HepG2 (cell line): ENCODE data around the gene C2CD3. TPM values are rescaled to one million over a fixed set of nuclear protein-coding genes. Genes with fewer than 3 reads are reported as not detected.

ENCODE experiments used
- ATAC-seq: fragments of 200-7000 bp; cut with Tn5 transposase; 3 replicates; pipeline ENCODE4 v1.9.1; 2020; ENCODE audit warnings: mild to moderate bottlenecking, moderate library complexity
- BruUV-seq: library from RNA; stranded (reverse); fragments of 400-500 nt; replicated peaks from 2 replicates; lab custom pipeline; 2021; lab: Mats Ljungman, UMichigan
- CTCF ChIA-PET: fragments of 300-600 bp; formaldehyde crosslinking; extraction: SDS; loops from one replicate; lab custom pipeline; 2021; ENCODE audit warnings: low total read pairs, inconsistent platforms, low intra/inter-chr PET ratio; lab: Yijun Ruan, JAX
- POLR2A ChIA-PET: fragments of 350-600 bp; sonication (Branson Sonifier 250); formaldehyde crosslinking; loops from one replicate; lab custom pipeline; 2020; ENCODE audit warnings: antibody characterized with exemption, inconsistent platforms; lab: Yijun Ruan, JAX
- DNase-seq: peaks from one replicate; pipeline ENCODE4 v3.0.0-alpha.2; 2015; ENCODE audit warnings: low spot score
- FAIRE-seq: peaks from 3 replicates; lab custom pipeline; 2011; peaks lifted over from hg19 to GRCh38; lab: Jason Lieb, UNC
- H2AFZ ChIP-seq: one replicate; pipeline ENCODE4 v1.6.1; 2011; ENCODE audit warnings: low read length, inconsistent platforms
- H3K27ac ChIP-seq: fragments of 300-600 bp; 3 replicates; pipeline ENCODE4 v1.8.0; 2011; ENCODE audit warnings: mixed run types, mild to moderate bottlenecking, mixed read lengths, low read length, inconsistent platforms; ENCODE audit not compliant: insufficient read depth; ENCODE audit errors: extremely low read length
- H3K27me3 ChIP-seq, 2 experiments: fragments of 200-600 bp in 1 of 2; 2 replicates in 1 of 2; 3 replicates in 1 of 2; pipeline versions ENCODE4 v1.6.0 to v1.8.0; 2011; ENCODE audit warnings: low read length in 2 of 2, mild to moderate bottlenecking in 2 of 2, moderate library complexity in 2 of 2, inconsistent platforms in 1 of 2; ENCODE audit not compliant: insufficient read depth in 2 of 2, control insufficient read depth in 1 of 2
- H3K36me3 ChIP-seq, 2 experiments: fragments of 200-600 bp in 1 of 2; replicated peaks in 1 of 2; 2 replicates in 1 of 2; 3 replicates in 1 of 2; pipeline versions ENCODE4 v1.5.1 to v1.8.0; 2011; ENCODE audit warnings: low read length in 2 of 2, inconsistent platforms in 1 of 2; ENCODE audit not compliant: insufficient read depth in 2 of 2, control insufficient read depth in 1 of 2
- H3K4me1 ChIP-seq: 2 replicates; pipeline ENCODE4 v1.5.1; 2012; ENCODE audit warnings: low read length, inconsistent platforms; ENCODE audit not compliant: insufficient read depth
- H3K4me2 ChIP-seq: 2 replicates; pipeline ENCODE4 v1.6.0; 2011; ENCODE audit warnings: low read depth, low read length, inconsistent platforms
- H3K4me3 ChIP-seq, 3 experiments: fragments of 200-600 bp in 1 of 3; sonication (generic), shearing (Covaris generic) in 1 of 3; replicated peaks in 1 of 3; 2 replicates each; pipeline ENCODE4 v1.5.1; 2011 to 2016; ENCODE audit warnings: low read length in 3 of 3, inconsistent platforms in 2 of 3, low read depth in 2 of 3, mild to moderate bottlenecking in 2 of 3, control low read depth in 1 of 3, mixed read lengths in 1 of 3; ENCODE audit not compliant: insufficient read depth in 1 of 3
- H3K79me2 ChIP-seq: one replicate; pipeline ENCODE4 v1.6.1; 2011; ENCODE audit warnings: low read length, inconsistent platforms; ENCODE audit not compliant: insufficient read depth
- H3K9ac ChIP-seq: 2 replicates; pipeline ENCODE4 v1.6.0; 2011; ENCODE audit warnings: mild to moderate bottlenecking, low read depth, low read length, inconsistent platforms; ENCODE audit not compliant: insufficient read depth
- H3K9me3 ChIP-seq: 2 replicates; pipeline ENCODE4 v1.5.1; 2012; ENCODE audit warnings: mild to moderate bottlenecking, low read length
- H4K20me1 ChIP-seq: 2 replicates; pipeline ENCODE4 v1.6.0; 2011; ENCODE audit warnings: inconsistent platforms, mild to moderate bottlenecking, low read length, moderate library complexity; ENCODE audit not compliant: insufficient read depth
- AFF4 ChIP-seq: sonication (generic); formaldehyde crosslinking; IDR thresholded peaks from 2 replicates; pipeline ENCODE4 v1.4.0; 2020; ENCODE audit warnings: missing genetic modification reagents
- CENPT ChIP-seq: sonication (generic); formaldehyde crosslinking; IDR thresholded peaks from 2 replicates; pipeline ENCODE4 v1.8.0; 2022; ENCODE audit warnings: low read depth, mild to moderate bottlenecking, moderate library complexity, missing genetic modification reagents
- FOXM1 ChIP-seq: sonication (generic); formaldehyde crosslinking; IDR thresholded peaks from 2 replicates; pipeline ENCODE4 v1.5.0; 2020; ENCODE audit warnings: missing genetic modification reagents
- MAFK ChIP-seq, 2 experiments: IDR thresholded peaks in 1 of 2; conservative IDR thresholded peaks in 1 of 2; 2 replicates each; pipeline ENCODE4 v1.6.1; 2011; ENCODE audit warnings: improper control_type of control experiment in 2 of 2, low read length in 2 of 2
- NAIF1 ChIP-seq: sonication (generic); formaldehyde crosslinking; IDR thresholded peaks from 2 replicates; pipeline ENCODE4 v1.5.0; 2020; ENCODE audit warnings: mild to moderate bottlenecking, missing genetic modification reagents, borderline replicate concordance
- POLR2AphosphoS2 ChIP-seq: IDR thresholded peaks from 2 replicates; pipeline ENCODE4 v1.6.1; 2011; ENCODE audit warnings: low read depth, low read length, improper control_type of control experiment
- ZNF605 ChIP-seq: sonication (generic); formaldehyde crosslinking; IDR thresholded peaks from 2 replicates; pipeline ENCODE4 v1.8.0; 2022; ENCODE audit warnings: mild to moderate bottlenecking, missing genetic modification reagents
- ZNF724P ChIP-seq: sonication (generic); formaldehyde crosslinking; IDR thresholded peaks from 2 replicates; pipeline ENCODE4 v1.8.0; 2022; ENCODE audit warnings: missing genetic modification reagents, borderline replicate concordance
- ZNF770 ChIP-seq: sonication (generic); formaldehyde crosslinking; IDR thresholded peaks from 2 replicates; pipeline ENCODE4 v1.5.0; 2020; ENCODE audit warnings: mild to moderate bottlenecking, missing genetic modification reagents
- WGBS: methylation state at CpG from one replicate; pipeline ENCODE4 v1.1.6; 2017; ENCODE audit warnings: low lambda C conversion rate; 5-methylcytosine and 5-hydroxymethylcytosine counted together
- in situ Hi-C: cut with HindIII; loops from 2 replicates; pipeline ENCODE4 v1.10.0; 2017; ENCODE audit warnings: low pct_unique_long_range_greater_than_20kb; ENCODE audit not compliant: extremely low pct_ligation_motif_present
- intact Hi-C: fragments of 100-400 bp; cut with micrococcal nuclease; formaldehyde crosslinking; loops from one replicate; pipeline ENCODE4 v1.10.0; 2022; ENCODE audit not compliant: unreplicated experiment
- polyA plus RNA-seq, 8 experiments: library from polyadenylated mRNA; depleted of rRNA in 3 of 8; stranded (reverse) in 7 of 8; unstranded in 1 of 8; fragments of >200 nt; fragmentation: Illumina TruSeq in 4 of 8; extraction: Trizol in 4 of 8; gene quantifications; 2 replicates each; pipeline versions ENCODE4 v1.2.1 to v1.2.3, GENCODE V29; 2011 to 2016; ENCODE audit warnings: low read depth in 4 of 8, missing spikeins in 1 of 8, mixed read lengths in 1 of 8; ENCODE audit not compliant: insufficient read depth in 1 of 8
- total RNA-seq, 5 experiments: library from RNA; depleted of rRNA; stranded (reverse); fragments of >200 nt; fragmentation: Illumina TruSeq; extraction: Trizol; gene quantifications; 2 replicates each; pipeline ENCODE4 v1.2.3, GENCODE V29; 2016; ENCODE audit warnings: low read depth in 1 of 5
- TF ChIP-seq, protein P1 (sequence below): IDR thresholded peaks from 2 replicates; pipeline ENCODE4 v1.6.1; 2016; ENCODE audit warnings: mild to moderate bottlenecking
- TF ChIP-seq, protein P2 (sequence below): sonication (generic); formaldehyde crosslinking; IDR thresholded peaks from 2 replicates; pipeline ENCODE4 v1.4.0; 2020; ENCODE audit warnings: missing genetic modification reagents, borderline replicate concordance
- TF ChIP-seq, protein P3 (sequence below): sonication (generic); formaldehyde crosslinking; IDR thresholded peaks from 2 replicates; pipeline ENCODE4 v1.4.0; 2020; ENCODE audit warnings: missing genetic modification reagents

Gene C2CD3
- total and polyA plus RNA-seq, 2 of the 13 experiments (the other 11 are each of a cell fraction or from before 2014, with no cell fraction given) = 5.5 to 6.4 TPM

GRCh38 chr11:74077193-74077592, 93.6 kb downstream of the C2CD3 start:
- H3K4me3 ChIP-seq = no peak overlapping the region
- H3K36me3 ChIP-seq = peaks cover 3 to 21% of the 10 kb centered on the region in 2 experiments; a peak in 4 of 5 replicates
- in situ Hi-C loops = no loop called here
- no peak for FAIRE-seq
- intact Hi-C loops = no loop called here
- ChIA-PET POLR2A (no interaction called here), CTCF (no interaction called here)
- ATAC-seq = no peak
- no peaks in the 10 kb centered on the region for H4K20me1 ChIP-seq
- H3K79me2 ChIP-seq = no peaks in the 10 kb centered on the region
- DNase-seq = no peak
- no peak overlapping the region for H3K4me2 ChIP-seq
- no peak overlapping the region for H3K27ac ChIP-seq
- TF ChIP-seq ZNF724P (CRISPR knock-in tag) = no peak
- TF ChIP-seq MAFK (conservative IDR thresholded peaks at IDR 0.05 in 1 of 2, IDR thresholded peaks at IDR 0.05 in 1 of 2; ENCODE audit: low read length in 2 of 2) = no peak
- TF ChIP-seq CENPT (CRISPR knock-in tag) = no peak
- TF ChIP-seq, protein P1, sequence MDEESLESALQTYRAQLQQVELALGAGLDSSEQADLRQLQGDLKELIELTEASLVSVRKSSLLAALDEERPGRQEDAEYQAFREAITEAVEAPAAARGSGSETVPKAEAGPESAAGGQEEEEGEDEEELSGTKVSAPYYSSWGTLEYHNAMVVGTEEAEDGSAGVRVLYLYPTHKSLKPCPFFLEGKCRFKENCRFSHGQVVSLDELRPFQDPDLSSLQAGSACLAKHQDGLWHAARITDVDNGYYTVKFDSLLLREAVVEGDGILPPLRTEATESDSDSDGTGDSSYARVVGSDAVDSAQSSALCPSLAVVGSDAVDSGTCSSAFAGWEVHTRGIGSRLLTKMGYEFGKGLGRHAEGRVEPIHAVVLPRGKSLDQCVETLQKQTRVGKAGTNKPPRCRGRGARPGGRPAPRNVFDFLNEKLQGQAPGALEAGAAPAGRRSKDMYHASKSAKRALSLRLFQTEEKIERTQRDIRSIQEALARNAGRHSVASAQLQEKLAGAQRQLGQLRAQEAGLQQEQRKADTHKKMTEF (CRISPR knock-in tag) = no peak
- TF ChIP-seq FOXM1 (CRISPR knock-in tag) = no peak
- TF ChIP-seq ZNF770 (CRISPR knock-in tag) = no peak
- no peak for TF ChIP-seq POLR2AphosphoS2
- TF ChIP-seq NAIF1 (CRISPR knock-in tag) = no peak
- TF ChIP-seq, protein P2, sequence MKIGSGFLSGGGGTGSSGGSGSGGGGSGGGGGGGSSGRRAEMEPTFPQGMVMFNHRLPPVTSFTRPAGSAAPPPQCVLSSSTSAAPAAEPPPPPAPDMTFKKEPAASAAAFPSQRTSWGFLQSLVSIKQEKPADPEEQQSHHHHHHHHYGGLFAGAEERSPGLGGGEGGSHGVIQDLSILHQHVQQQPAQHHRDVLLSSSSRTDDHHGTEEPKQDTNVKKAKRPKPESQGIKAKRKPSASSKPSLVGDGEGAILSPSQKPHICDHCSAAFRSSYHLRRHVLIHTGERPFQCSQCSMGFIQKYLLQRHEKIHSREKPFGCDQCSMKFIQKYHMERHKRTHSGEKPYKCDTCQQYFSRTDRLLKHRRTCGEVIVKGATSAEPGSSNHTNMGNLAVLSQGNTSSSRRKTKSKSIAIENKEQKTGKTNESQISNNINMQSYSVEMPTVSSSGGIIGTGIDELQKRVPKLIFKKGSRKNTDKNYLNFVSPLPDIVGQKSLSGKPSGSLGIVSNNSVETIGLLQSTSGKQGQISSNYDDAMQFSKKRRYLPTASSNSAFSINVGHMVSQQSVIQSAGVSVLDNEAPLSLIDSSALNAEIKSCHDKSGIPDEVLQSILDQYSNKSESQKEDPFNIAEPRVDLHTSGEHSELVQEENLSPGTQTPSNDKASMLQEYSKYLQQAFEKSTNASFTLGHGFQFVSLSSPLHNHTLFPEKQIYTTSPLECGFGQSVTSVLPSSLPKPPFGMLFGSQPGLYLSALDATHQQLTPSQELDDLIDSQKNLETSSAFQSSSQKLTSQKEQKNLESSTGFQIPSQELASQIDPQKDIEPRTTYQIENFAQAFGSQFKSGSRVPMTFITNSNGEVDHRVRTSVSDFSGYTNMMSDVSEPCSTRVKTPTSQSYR (CRISPR knock-in tag) = no peak
- no peak for TF ChIP-seq ZNF605 (CRISPR knock-in tag)
- TF ChIP-seq AFF4 (CRISPR knock-in tag) = no peak
- TF ChIP-seq, protein P3, sequence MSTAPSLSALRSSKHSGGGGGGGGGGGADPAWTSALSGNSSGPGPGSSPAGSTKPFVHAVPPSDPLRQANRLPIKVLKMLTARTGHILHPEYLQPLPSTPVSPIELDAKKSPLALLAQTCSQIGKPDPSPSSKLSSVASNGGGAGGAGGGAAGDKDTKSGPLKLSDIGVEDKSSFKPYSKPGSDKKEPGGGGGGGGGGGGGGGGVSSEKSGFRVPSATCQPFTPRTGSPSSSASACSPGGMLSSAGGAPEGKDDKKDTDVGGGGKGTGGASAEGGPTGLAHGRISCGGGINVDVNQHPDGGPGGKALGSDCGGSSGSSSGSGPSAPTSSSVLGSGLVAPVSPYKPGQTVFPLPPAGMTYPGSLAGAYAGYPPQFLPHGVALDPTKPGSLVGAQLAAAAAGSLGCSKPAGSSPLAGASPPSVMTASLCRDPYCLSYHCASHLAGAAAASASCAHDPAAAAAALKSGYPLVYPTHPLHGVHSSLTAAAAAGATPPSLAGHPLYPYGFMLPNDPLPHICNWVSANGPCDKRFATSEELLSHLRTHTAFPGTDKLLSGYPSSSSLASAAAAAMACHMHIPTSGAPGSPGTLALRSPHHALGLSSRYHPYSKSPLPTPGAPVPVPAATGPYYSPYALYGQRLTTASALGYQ = no peak
- WGBS = 95% methylated on average over 3 of the region's 3 CpGs
- H3K9ac ChIP-seq = no peak overlapping the region
- H3K9me3 ChIP-seq = no peaks in the 10 kb centered on the region
- no peaks in the 10 kb centered on the region for H3K27me3 ChIP-seq
- no TSS peak for BruUV-seq
- H2AFZ ChIP-seq = no peak overlapping the region
- no peaks in the 10 kb centered on the region for H3K4me1 ChIP-seq
